ENCODE measurements around the gene UNC5B.

The UNC5B gene

GRCh38 chr10:71255550-71255807 lies 43.1 kb downstream of the UNC5B start:
- no peak for FAIRE-seq

DNA sequence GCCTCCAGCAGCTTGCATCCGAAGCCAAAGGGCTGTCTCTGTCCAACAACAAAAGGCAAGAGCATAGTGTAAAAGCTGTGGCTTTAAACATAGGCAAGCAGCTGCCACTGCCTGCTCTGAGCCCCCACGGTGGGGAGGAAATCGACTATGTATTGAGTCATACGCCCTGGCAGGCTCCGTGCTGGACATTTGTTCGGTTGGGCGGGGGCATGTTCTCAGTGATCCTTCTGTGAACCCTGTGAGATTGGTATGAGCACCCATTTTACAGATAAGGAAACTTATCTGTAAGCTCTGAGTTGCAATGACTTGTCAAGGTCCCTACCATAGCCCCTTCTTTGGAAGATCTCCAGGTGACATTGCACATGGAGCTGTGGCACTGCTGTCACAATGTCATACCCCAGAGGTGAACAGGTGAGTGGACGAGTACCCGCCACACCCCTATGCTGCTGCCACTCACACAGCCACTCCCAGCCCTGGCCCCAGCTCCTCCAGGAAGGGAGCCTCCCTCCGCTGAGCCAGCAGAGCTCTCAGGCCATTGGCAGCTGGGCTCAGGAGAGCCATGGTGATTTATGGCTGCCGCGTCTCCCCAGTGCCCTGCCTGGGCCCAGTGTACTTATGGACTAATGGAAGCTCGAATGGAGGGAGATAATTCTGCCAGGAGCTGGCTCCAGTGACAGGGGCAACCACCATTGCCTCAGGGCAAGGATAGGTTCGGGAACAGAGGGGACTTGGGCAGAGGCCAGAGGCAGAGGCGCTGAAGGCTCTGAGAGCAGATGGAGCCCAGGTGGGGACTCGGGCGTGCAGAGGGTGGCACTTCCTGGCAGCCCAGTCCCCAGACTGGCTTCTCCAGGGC lies 43.7 kb downstream of the UNC5B start:
- FAIRE-seq: no peak

GRCh38 chr10:71256661-71257318 lies 44.4 kb downstream of the UNC5B start:
- no peak for FAIRE-seq

GRCh38 chr10:71257319-71257997 lies 45.1 kb downstream of the UNC5B start:
- FAIRE-seq: no peak

GRCh38 chr10:71258046-71258445 lies 45.7 kb downstream of the UNC5B start:
- FAIRE-seq: no peak

- FAIRE-seq: no peak
Observed at GRCh38 chr10:71258446-71259145, 46.2 kb downstream of the UNC5B start.

DNA sequence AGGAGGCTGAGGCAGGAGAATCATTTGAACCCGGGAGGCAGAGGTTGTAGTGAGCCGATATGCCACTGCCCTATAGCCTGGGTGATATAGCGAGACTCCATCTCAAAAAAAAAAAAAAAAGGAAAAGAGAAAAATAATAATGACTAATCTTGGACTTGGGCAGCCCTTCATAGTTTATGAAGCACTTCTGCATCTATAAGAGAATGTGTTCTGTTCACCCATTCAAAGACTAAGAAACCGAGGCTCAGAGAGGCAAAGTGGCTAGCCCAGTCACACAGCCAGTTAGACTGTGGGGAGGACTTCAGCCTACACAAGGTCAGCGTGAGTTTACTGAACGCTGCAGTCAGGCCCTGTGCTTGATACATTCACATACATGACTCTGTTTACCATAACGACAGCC lies 46.9 kb downstream of the UNC5B start:
- FAIRE-seq: no peak

GRCh38 chr10:71259815-71260501 lies 47.6 kb downstream of the UNC5B start:
- no peak for FAIRE-seq

GRCh38 chr10:71260622-71261325 lies 48.4 kb downstream of the UNC5B start:
- FAIRE-seq: no peak

- no peak for FAIRE-seq
Observed at GRCh38 chr10:71262027-71262426, 49.7 kb downstream of the UNC5B start.

DNA sequence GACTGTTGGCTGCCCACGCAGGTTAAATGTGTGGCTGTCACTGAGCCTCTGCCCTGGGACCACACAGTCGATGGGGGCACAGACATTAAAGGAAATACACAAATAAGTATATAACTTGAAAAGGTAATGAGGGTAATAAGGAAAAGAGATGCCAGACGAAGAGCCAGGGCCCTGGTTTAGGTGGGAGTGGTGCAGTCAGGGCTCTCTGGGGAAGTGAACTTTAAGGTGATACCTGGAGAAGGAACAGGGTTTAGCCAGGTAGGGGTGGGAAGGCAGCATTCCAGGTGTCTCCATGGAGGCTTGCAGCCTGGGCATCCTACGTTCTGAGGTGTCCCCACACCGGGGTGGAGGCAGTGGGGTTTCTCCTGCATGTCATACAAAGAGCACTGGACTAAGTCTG lies 50.4 kb downstream of the UNC5B start:
- FAIRE-seq: no peak

- no peak for FAIRE-seq
Observed at GRCh38 chr10:71263376-71263775, 51.0 kb downstream of the UNC5B start.

- no peak for FAIRE-seq
Observed at GRCh38 chr10:71264345-71265200, 52.2 kb downstream of the UNC5B start.

- FAIRE-seq: no peak
Observed at GRCh38 chr10:71265201-71265575, 52.8 kb downstream of the UNC5B start.

- FAIRE-seq: no peak
Observed at GRCh38 chr10:71265618-71266146, 53.3 kb downstream of the UNC5B start.

GRCh38 chr10:71266147-71266917 lies 54.0 kb downstream of the UNC5B start:
- no peak for FAIRE-seq

DNA sequence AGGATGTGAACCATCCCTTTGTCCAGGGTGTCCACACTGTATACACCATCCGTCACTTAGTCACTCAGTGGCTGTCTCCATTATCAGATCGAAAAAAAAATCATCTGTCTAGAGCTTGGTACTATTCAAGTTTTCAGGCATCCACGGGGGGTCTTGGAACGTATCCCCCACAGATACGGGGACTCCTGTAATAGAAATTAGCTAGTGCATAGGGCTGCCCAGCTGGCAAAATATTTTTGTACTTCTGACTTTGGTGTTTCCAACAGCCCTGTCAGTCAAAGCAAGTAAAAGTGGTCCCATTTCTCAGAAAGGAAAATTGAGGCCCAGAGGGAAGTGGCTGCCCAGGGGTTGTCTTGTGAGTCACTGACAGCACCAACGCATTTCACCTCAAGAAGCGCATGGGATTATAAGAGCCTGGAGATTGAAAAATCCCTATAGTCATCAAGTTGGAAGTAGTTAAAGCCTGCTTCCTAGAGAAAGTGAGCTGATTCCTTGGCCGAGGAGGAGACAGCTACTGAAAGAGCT lies 54.6 kb downstream of the UNC5B start:
- no peak for FAIRE-seq

DNA sequence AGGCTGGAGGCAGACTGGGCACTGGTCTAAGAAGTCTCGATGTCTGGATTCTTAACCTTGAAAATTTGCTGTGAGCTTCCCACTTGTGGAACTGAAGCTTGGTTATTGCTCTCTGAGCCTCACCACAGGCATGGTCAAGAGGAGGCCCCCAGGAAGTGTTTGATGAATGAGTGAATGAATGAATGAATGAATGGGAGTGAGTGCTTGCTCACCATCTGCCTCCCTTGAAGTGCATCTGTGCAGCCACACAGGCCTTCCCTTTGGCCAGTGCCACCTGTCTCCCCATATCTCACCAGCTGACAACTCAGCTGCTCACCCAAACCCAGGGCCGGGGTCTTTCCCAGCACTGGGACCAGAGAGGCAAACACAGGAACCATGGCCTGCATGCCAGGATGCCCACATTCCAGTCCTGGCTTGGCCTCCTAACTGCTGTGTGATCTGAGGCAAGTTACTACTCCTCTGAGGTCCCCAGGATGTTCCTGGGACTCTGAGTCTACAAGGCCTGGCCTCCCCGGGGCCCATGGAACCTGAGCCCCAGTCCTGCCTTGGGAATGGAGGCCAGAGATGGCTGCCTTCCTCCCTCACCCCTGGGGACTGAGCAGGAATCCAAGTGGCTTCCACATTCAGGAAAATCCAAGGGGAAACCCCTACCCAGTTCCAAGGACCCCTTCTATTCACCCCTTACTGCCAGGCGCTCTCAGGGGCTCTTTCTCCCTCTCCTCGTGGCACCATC lies 55.3 kb downstream of the UNC5B start:
- no peak for FAIRE-seq

- no peak for FAIRE-seq
Observed at GRCh38 chr10:71268247-71268691, 55.9 kb downstream of the UNC5B start.

All from endometrium (tissue), 2 donors.